HFF-Myc (cell line): ENCODE data around the gene VWA3A.
A peak's percentile ranks its signal among the peaks of the same experiment; 100 is the strongest.
"Not testable (repeated sequence)": the region's sequence is repeated elsewhere in the genome, so short reads cannot be mapped to it uniquely, and the experiment has no call there.

ENCODE experiments used
- DNase-seq: peaks from one replicate; pipeline ENCODE4 v3.0.0-alpha.2; 2011; ENCODE audit warnings: low read depth; ENCODE audit errors: extremely low read depth
- H3K4me3 ChIP-seq: replicated peaks from 2 replicates; pipeline ENCODE4 v1.5.1; 2011; ENCODE audit warnings: low read depth, mild to moderate bottlenecking, control low read depth, low read length
- CTCF ChIP-seq: IDR thresholded peaks from 2 replicates; pipeline ENCODE4 v1.5.1; 2012; ENCODE audit warnings: mild to moderate bottlenecking, low read depth, low read length, control low read depth; ENCODE audit errors: missing control alignments

Gene VWA3A

GRCh38 chr16:22109258-22109898 is 17.0 kb downstream of the VWA3A start:
- no peak for DNase-seq
- H3K4me3 ChIP-seq: no peak overlapping the region
- TF ChIP-seq CTCF: no peak

- DNase-seq, H3K4me3 ChIP-seq: not testable (repeated sequence)
Measured at GRCh38 chr16:22111629-22112028, 19.3 kb downstream of the VWA3A start.

GRCh38 chr16:22116095-22116700 is 23.9 kb downstream of the VWA3A start:
- TF ChIP-seq CTCF: no peak
- no peak for DNase-seq
- H3K4me3 ChIP-seq: no peak overlapping the region

- no peak for TF ChIP-seq CTCF
Measured at GRCh38 chr16:22117609-22118008, 25.3 kb downstream of the VWA3A start.

GRCh38 chr16:22120440-22120839 is 28.1 kb downstream of the VWA3A start:
- no peak for DNase-seq
- no peak for TF ChIP-seq CTCF
- no peak overlapping the region for H3K4me3 ChIP-seq

More at GRCh38 chr16:22117609-22118008, 25.3 kb downstream of the VWA3A start:
- no peak overlapping the region for H3K4me3 ChIP-seq
- DNase-seq: no peak

- H3K4me3 ChIP-seq: no peak overlapping the region
- no peak for DNase-seq
- TF ChIP-seq CTCF: no peak
Measured at GRCh38 chr16:22122239-22122638, 29.9 kb downstream of the VWA3A start.

- peak; percentile 9 for TF ChIP-seq CTCF
- no peak for DNase-seq
- no peak overlapping the region for H3K4me3 ChIP-seq
Measured at GRCh38 chr16:22123146-22123545, 30.8 kb downstream of the VWA3A start.
